IMR-90 (cell line): ENCODE measurements around the gene PMS1. TPM values are rescaled to one million over a fixed set of nuclear protein-coding genes. Genes with fewer than 3 reads are reported as not detected.

Source experiments
- ATAC-seq: fragments of 200-7000 bp; cut with Tn5 transposase; 2 replicates; pipeline ENCODE4 v1.9.1; 2020; ENCODE audit warnings: low read depth, mild to moderate bottlenecking, moderate library complexity
- BruUV-seq: library from RNA; stranded (reverse); fragments of 400-500 nt; replicated peaks from 2 replicates; lab custom pipeline; 2021; lab: Mats Ljungman, UMichigan
- CTCF ChIA-PET: fragments of 300-600 bp; formaldehyde crosslinking; extraction: SDS; loops from one replicate; lab custom pipeline; 2021; ENCODE audit warnings: antibody characterized with exemption; lab: Yijun Ruan, JAX
- POLR2A ChIA-PET: fragments of 300-600 bp; sonication (Branson Sonifier 250); formaldehyde crosslinking; loops from one replicate; lab custom pipeline; 2022; ENCODE audit warnings: antibody characterized with exemption; ENCODE audit not compliant: unreplicated experiment; lab: Charles Lee
- DNase-seq: peaks from one replicate; pipeline ENCODE4 v3.0.0; 2013
- H2AFZ ChIP-seq: replicated peaks from 2 replicates; pipeline ENCODE3; 2013; ENCODE audit warnings: low read length, mild to moderate bottlenecking; ENCODE audit not compliant: poor library complexity
- H2AK5ac ChIP-seq: 2 replicates; pipeline ENCODE4 v1.6.1; 2013; ENCODE audit warnings: low read depth, low read length, inconsistent platforms
- H2AK9ac ChIP-seq: replicated peaks from 2 replicates; pipeline ENCODE3; 2013; ENCODE audit warnings: mild to moderate bottlenecking, low read depth, low read length, moderate library complexity; ENCODE audit not compliant: poor library complexity
- H2BK120ac ChIP-seq: 2 replicates; pipeline ENCODE4 v1.6.1; 2013; ENCODE audit warnings: low read depth, low read length, inconsistent platforms
- H2BK15ac ChIP-seq: 3 replicates; pipeline ENCODE4 v1.6.1; 2013; ENCODE audit warnings: low read depth, low read length, inconsistent platforms
- H2BK20ac ChIP-seq: 2 replicates; pipeline ENCODE4 v1.6.1; 2013; ENCODE audit warnings: low read depth, mild to moderate bottlenecking, inconsistent platforms, low read length, moderate library complexity
- H2BK5ac ChIP-seq: 2 replicates; pipeline ENCODE4 v1.6.1; 2013; ENCODE audit warnings: mild to moderate bottlenecking, low read depth, low read length, inconsistent platforms; ENCODE audit not compliant: poor library complexity, severe bottlenecking
- H3K14ac ChIP-seq: replicated peaks from 2 replicates; pipeline ENCODE4 v1.6.1; 2013; ENCODE audit warnings: low read depth, low read length, inconsistent platforms
- H3K18ac ChIP-seq: 2 replicates; pipeline ENCODE4 v1.6.1; 2013; ENCODE audit warnings: low read depth, low read length, control low read depth
- H3K23ac ChIP-seq: 2 replicates; pipeline ENCODE4 v1.6.1; 2013; ENCODE audit warnings: low read depth, low read length, inconsistent platforms
- H3K27ac ChIP-seq: 2 replicates; pipeline ENCODE4 v1.5.1; 2013; ENCODE audit warnings: mild to moderate bottlenecking, control low read depth, low read length; ENCODE audit not compliant: insufficient read depth
- H3K27me3 ChIP-seq: 2 replicates; pipeline ENCODE4 v1.6.1; 2013; ENCODE audit warnings: low read length; ENCODE audit not compliant: control insufficient read depth, insufficient read depth
- H3K36me3 ChIP-seq: 2 replicates; pipeline ENCODE4 v1.6.1; 2013; ENCODE audit warnings: low read length, mixed read lengths; ENCODE audit not compliant: control insufficient read depth, insufficient read depth
- H3K4ac ChIP-seq: 2 replicates; pipeline ENCODE4 v1.6.1; 2013; ENCODE audit warnings: low read depth, low read length, inconsistent platforms
- H3K4me1 ChIP-seq: 2 replicates; pipeline ENCODE4 v1.6.1; 2013; ENCODE audit warnings: low read length, mixed read lengths; ENCODE audit not compliant: control insufficient read depth, insufficient read depth
- H3K4me2 ChIP-seq: 2 replicates; pipeline ENCODE4 v1.6.1; 2013; ENCODE audit warnings: low read depth, mild to moderate bottlenecking, control low read depth, low read length, moderate library complexity
- H3K4me3 ChIP-seq: 2 replicates; pipeline ENCODE4 v1.5.1; 2013; ENCODE audit warnings: low read depth, mild to moderate bottlenecking, control low read depth, low read length, moderate library complexity; ENCODE audit not compliant: insufficient read depth
- H3K56ac ChIP-seq: 2 replicates; pipeline ENCODE4 v1.6.1; 2013; ENCODE audit warnings: low read length, inconsistent platforms; ENCODE audit not compliant: insufficient read depth; ENCODE audit errors: extremely low read depth
- H3K79me1 ChIP-seq, 2 experiments: 2 replicates each; pipeline ENCODE4 v1.6.1; 2013; ENCODE audit warnings: low read length in 2 of 2, inconsistent platforms in 1 of 2, low read depth in 1 of 2
- H3K9ac ChIP-seq: 2 replicates; pipeline ENCODE4 v1.6.1; 2013; ENCODE audit warnings: low read depth, low read length, control low read depth
- H3K9me1 ChIP-seq: 2 replicates; pipeline ENCODE4 v1.6.1; 2013; ENCODE audit warnings: low read length, inconsistent platforms; ENCODE audit not compliant: insufficient read depth
- H3K9me3 ChIP-seq: 2 replicates; pipeline ENCODE4 v1.6.1; 2013; ENCODE audit warnings: low read length; ENCODE audit not compliant: control insufficient read depth, insufficient read depth
- H4K20me1 ChIP-seq: 2 replicates; pipeline ENCODE4 v1.6.1; 2013; ENCODE audit warnings: low read length, inconsistent platforms; ENCODE audit not compliant: insufficient read depth
- H4K5ac ChIP-seq: 2 replicates; pipeline ENCODE4 v1.6.1; 2013; ENCODE audit warnings: mild to moderate bottlenecking, low read depth, low read length, control low read depth
- H4K8ac ChIP-seq, 2 experiments: 2 replicates each; pipeline ENCODE4 v1.6.1; 2013; ENCODE audit warnings: low read depth in 2 of 2, low read length in 2 of 2, control low read depth in 1 of 2, inconsistent platforms in 1 of 2
- H4K91ac ChIP-seq: 2 replicates; pipeline ENCODE4 v1.6.1; 2013; ENCODE audit warnings: low read depth, low read length, inconsistent platforms; ENCODE audit not compliant: insufficient read depth
- CTCF ChIP-seq: conservative IDR thresholded peaks from 2 replicates; pipeline ENCODE4 v1.5.1; 2012; ENCODE audit warnings: mild to moderate bottlenecking, low read depth, low read length, improper control_type of control experiment
- FOS ChIP-seq: fragments of 150-350 bp; IDR thresholded peaks from 2 replicates; pipeline ENCODE4 v1.6.1; 2016; ENCODE audit warnings: low read depth, low read length
- RCOR1 ChIP-seq: IDR thresholded peaks from 2 replicates; pipeline ENCODE4 v1.6.1; 2012; ENCODE audit warnings: mild to moderate bottlenecking, low read length, improper control_type of control experiment; ENCODE audit not compliant: insufficient replicate concordance
- RFX5 ChIP-seq: IDR thresholded peaks from 2 replicates; pipeline ENCODE4 v1.8.0; 2012; ENCODE audit warnings: low read depth, mild to moderate bottlenecking, low read length, moderate library complexity
- USF2 ChIP-seq: fragments of 150-350 bp; IDR thresholded peaks from 2 replicates; pipeline ENCODE4 v1.6.1; 2017; ENCODE audit warnings: mild to moderate bottlenecking, antibody characterized with exemption, low read length, low read depth
- WGBS, 2 experiments: methylation state at CpG; one replicate each; pipeline versions ENCODE4 v1.1.5 to v1.1.7; 2013; ENCODE audit warnings: missing lambda C conversion rate in 2 of 2; ENCODE audit not compliant: insufficient read length in 1 of 2; ENCODE audit errors: extremely low coverage in 2 of 2; 5-methylcytosine and 5-hydroxymethylcytosine counted together
- dilution Hi-C: fragments of 300-500 bp; cut with HindIII; formaldehyde crosslinking; loops from one replicate; pipeline ENCODE4 v1.14.3; 2018; ENCODE audit warnings: low sequenced_read_pairs; ENCODE audit not compliant: unreplicated experiment
- in situ Hi-C: fragments of 300-500 bp; cut with MboI; formaldehyde crosslinking; loops from 3 replicates; pipeline ENCODE4 v1.14.3; 2019; ENCODE audit warnings: low sequenced_read_pairs, inconsistent platforms, mixed read lengths
- intact Hi-C: fragments of 100-400 bp; cut with micrococcal nuclease; formaldehyde crosslinking; loops from 2 replicates; pipeline ENCODE4 v1.10.0; 2022
- polyA plus RNA-seq, 3 experiments: library from polyadenylated mRNA; depleted of rRNA; stranded (reverse); fragments of >200 nt; gene quantifications; 2 replicates each; pipeline ENCODE4 v1.2.3, GENCODE V29; 2012; ENCODE audit warnings: low replicate concordance in 1 of 3
- total RNA-seq: library from RNA; depleted of rRNA; stranded (reverse); fragments of >200 nt; gene quantifications from 2 replicates; pipeline ENCODE4 v1.2.3, GENCODE V29; 2012

Gene PMS1
- total and polyA plus RNA-seq, 2 of the 4 experiments (the other 2 are of a cell fraction) = 8.1 to 10.6 TPM

DNA sequence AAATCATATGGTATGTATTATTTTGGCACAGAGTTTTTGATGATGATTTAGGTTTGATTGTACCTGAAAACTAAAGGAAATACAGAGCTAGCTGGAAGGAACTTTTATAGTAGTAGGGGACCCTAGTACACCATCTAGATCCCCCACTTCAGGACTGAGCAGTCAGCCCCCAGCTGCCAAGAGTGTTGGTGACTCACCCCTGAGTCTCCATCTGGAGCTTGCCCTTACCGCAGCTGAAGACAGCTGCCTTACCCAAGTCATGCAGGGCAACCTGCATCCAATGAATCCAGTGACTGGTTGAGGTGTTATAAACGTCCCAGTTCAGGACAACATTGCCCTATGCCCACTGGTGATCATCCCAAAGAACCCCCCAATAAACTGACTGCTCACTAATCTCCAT is 15.3 kb downstream of the PMS1 start (continued):
- TF ChIP-seq RCOR1 = no peak

DNA sequence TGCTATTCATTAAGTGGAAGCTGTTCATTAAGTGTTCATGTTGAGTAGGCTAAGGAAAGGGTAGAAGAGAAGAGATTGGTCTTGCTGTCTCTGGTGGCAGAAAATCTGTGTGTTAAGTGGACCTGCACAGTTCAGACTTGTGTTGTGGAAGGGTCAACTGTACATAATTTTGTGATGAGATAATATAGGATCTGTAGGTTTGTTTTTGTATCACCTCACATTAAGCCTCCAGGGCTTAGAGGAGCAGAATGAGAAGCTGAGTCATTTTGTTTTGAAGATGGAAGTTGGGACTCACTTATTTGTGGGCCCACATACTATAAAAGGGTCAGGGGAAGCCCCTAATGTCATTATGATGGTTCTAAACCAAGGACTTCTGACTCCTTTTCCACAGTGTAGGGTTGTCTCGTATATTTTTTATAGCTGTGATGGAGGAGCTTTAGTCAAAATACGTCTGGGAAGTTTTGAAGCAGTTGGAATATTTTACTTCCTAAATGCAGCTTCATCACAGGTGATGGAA is 18.2 kb downstream of the PMS1 start:
- DNase-seq = peak; percentile 27
- POLR2A ChIA-PET = no interaction called here
- no peak overlapping the region for H2AK9ac ChIP-seq
- no peak overlapping the region for H2BK120ac ChIP-seq
- WGBS, 2 experiments = no CpG with 5 or more reads among the region's 2 CpGs
- no peak overlapping the region for H2BK5ac ChIP-seq
- no peak overlapping the region; the same call in 1 of the 2 replicates for H3K18ac ChIP-seq
- H2AFZ ChIP-seq = no peak overlapping the region
- CTCF ChIA-PET = interaction anchor here (0.6 to 1.4 kb wide), 2 partner anchors 39 to 269 kb away, joined by 3 to 8 read pairs; no protein-coding TSS in a partner anchor
- H3K9me1 ChIP-seq = peaks cover 5% of the 10 kb centered on the region
- no peak overlapping the region for H3K56ac ChIP-seq
- peaks cover 2% of the 10 kb centered on the region; the same call in 1 of the 2 replicates for H3K36me3 ChIP-seq
- H4K5ac ChIP-seq = no peak overlapping the region
- no peak overlapping the region for H3K23ac ChIP-seq
- no TSS peak for BruUV-seq
- H3K9ac ChIP-seq = no peak overlapping the region
- H2BK15ac ChIP-seq = no peak overlapping the region
- in situ Hi-C loops = no loop called here
- H2BK20ac ChIP-seq = no peak overlapping the region
- H4K8ac ChIP-seq = no peak overlapping the region
- no peak overlapping the region for H3K27ac ChIP-seq
- TF ChIP-seq USF2 (no peak), RCOR1 (no peak), FOS (no peak), RFX5 (no peak), CTCF (no peak)
- H3K9me3 ChIP-seq = no peaks in the 10 kb centered on the region
- intact Hi-C loops = no loop called here
- H3K14ac ChIP-seq = no peak overlapping the region
- H4K20me1 ChIP-seq = no peaks in the 10 kb centered on the region
- H3K79me1 ChIP-seq = peaks cover 12 to 15% of the 10 kb centered on the region in 2 experiments
- H2AK5ac ChIP-seq = no peak overlapping the region
- no peak overlapping the region for H3K4me2 ChIP-seq
- H3K4me1 ChIP-seq = peaks cover 8% of the 10 kb centered on the region; the same call in 1 of the 2 replicates
- no peak overlapping the region for H4K91ac ChIP-seq
- ATAC-seq = no peak
- H3K27me3 ChIP-seq = no peaks in the 10 kb centered on the region
- no peak overlapping the region for H3K4me3 ChIP-seq
- dilution Hi-C loops = no loop called here
- no peak overlapping the region for H3K4ac ChIP-seq
